SU-DHL-6 (cell line): ENCODE data around the gene ZNF518A.

Experiments used
- H2AFZ ChIP-seq: fragments of 200-600 bp; sonication (generic); 2 replicates; pipeline ENCODE4 v1.6.1; 2014; ENCODE audit warnings: low read depth, mild to moderate bottlenecking, moderate library complexity, mixed read lengths, antibody characterized with exemption, low read length; ENCODE audit not compliant: severe bottlenecking
- H3F3A ChIP-seq: fragments of 200-600 bp; shearing (Covaris generic); 2 replicates; pipeline ENCODE4 v1.6.0; 2016; ENCODE audit warnings: antibody characterized with exemption, mild to moderate bottlenecking; ENCODE audit not compliant: insufficient read depth
- H3K27ac ChIP-seq: fragments of 200-600 bp; sonication (generic); 2 replicates; pipeline ENCODE4 v1.5.1; 2016; ENCODE audit warnings: low read depth, mild to moderate bottlenecking, low read length, moderate library complexity, mixed read lengths
- H3K27me3 ChIP-seq: fragments of 200-600 bp; sonication (generic), shearing (Covaris generic); 2 replicates; pipeline ENCODE4 v1.6.0; 2014; ENCODE audit warnings: mild to moderate bottlenecking, low read length
- H3K36me3 ChIP-seq: fragments of 200-600 bp; sonication (generic); 2 replicates; pipeline ENCODE4 v1.6.1; 2014; ENCODE audit warnings: mild to moderate bottlenecking, low read length, mixed read lengths
- H3K4me2 ChIP-seq: fragments of 300-600, 200-600 bp; shearing (Covaris generic), sonication (generic); 2 replicates; pipeline ENCODE4 v1.6.0; 2014; ENCODE audit warnings: low read length, low read depth, mild to moderate bottlenecking; ENCODE audit not compliant: poor library complexity, severe bottlenecking
- H3K4me3 ChIP-seq: fragments of 200-600 bp; sonication (generic); 2 replicates; pipeline ENCODE4 v1.5.1; 2014; ENCODE audit warnings: antibody characterized with exemption, low read length, mild to moderate bottlenecking, mixed read lengths; ENCODE audit not compliant: insufficient read depth, poor library complexity, severe bottlenecking
- H3K79me2 ChIP-seq: fragments of 200-600 bp; sonication (generic); 2 replicates; pipeline ENCODE4 v1.6.1; 2014; ENCODE audit warnings: mild to moderate bottlenecking, low read length, moderate library complexity; ENCODE audit not compliant: insufficient read depth
- H3K9ac ChIP-seq: fragments of 200-600 bp; sonication (generic); 2 replicates; pipeline ENCODE4 v1.7.0; 2014; ENCODE audit warnings: mild to moderate bottlenecking, low read length
- H3K9me2 ChIP-seq: fragments of 200-600 bp; sonication (generic); replicated peaks from 2 replicates; pipeline ENCODE4 v1.6.1; 2014; ENCODE audit warnings: low read length; ENCODE audit not compliant: insufficient read depth
- H3K9me3 ChIP-seq: fragments of 200-600 bp; sonication (generic); 2 replicates; pipeline ENCODE4 v1.6.1; 2014; ENCODE audit warnings: low read length, mixed read lengths; ENCODE audit not compliant: insufficient read depth
- H4K20me1 ChIP-seq: fragments of 200-600 bp; sonication (generic); 2 replicates; pipeline ENCODE4 v1.6.1; 2014; ENCODE audit warnings: low read depth, mild to moderate bottlenecking, antibody characterized with exemption, low read length, moderate library complexity, mixed read lengths
- EZH2phosphoT487 ChIP-seq: fragments of 200-600 bp; sonication (generic), shearing (Covaris generic); conservative IDR thresholded peaks from 2 replicates; pipeline ENCODE4 v1.6.1; 2018; ENCODE audit warnings: mild to moderate bottlenecking, antibody characterized with exemption, low read length, moderate library complexity, mixed read lengths
- TF ChIP-seq, protein P1 (sequence below): fragments of 200-600 bp; sonication (generic); IDR thresholded peaks from one replicate; pipeline ENCODE4 v1.5.1; 2017; ENCODE audit warnings: antibody characterized with exemption, mild to moderate bottlenecking, low read length, moderate library complexity; ENCODE audit not compliant: insufficient read depth, poor library complexity, severe bottlenecking

Gene ZNF518A

DNA sequence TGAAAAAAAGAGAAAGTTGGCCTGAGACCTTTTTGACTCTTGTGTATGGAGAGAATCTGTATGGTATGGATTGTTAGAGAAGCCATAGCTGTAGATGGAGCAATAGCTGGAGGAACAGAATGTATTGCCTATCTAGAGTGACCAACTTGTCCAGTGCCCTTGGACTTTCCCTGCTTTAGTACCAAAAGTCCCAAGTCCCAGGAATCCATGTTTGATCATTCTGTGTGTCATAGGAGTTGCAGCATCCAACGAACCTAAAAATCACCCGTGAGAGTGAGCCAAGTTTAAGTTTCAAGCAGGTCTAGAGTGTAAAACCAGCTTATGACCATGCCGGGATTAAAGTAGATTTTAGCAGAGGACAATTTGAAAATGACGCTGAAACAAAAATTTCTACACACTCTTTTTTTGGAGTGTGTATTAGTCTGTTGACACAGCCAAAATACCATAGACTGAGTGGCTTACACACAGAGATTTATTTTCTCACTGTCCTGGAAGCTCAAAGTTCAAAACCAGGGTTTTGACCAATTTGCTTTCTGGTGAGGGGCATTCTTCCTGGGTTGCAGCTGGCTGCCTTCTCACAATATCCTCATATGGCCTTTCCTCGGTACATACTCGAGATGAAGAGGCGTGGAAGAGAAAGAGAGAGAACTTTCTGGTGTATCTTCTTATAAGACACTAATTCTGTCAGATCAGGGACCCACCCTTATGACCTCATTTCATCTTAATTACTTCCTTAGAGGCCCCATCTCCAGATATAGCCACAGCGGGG lies 36.9 kb upstream of the ZNF518A start:
- H3K9me3 ChIP-seq: no peaks in the 10 kb centered on the region; the same call in 1 of the 2 replicates
- H4K20me1 ChIP-seq: no peaks in the 10 kb centered on the region
- H3K27me3 ChIP-seq: no peaks in the 10 kb centered on the region
- TF ChIP-seq EZH2phosphoT487: no peak
- TF ChIP-seq, protein P1, sequence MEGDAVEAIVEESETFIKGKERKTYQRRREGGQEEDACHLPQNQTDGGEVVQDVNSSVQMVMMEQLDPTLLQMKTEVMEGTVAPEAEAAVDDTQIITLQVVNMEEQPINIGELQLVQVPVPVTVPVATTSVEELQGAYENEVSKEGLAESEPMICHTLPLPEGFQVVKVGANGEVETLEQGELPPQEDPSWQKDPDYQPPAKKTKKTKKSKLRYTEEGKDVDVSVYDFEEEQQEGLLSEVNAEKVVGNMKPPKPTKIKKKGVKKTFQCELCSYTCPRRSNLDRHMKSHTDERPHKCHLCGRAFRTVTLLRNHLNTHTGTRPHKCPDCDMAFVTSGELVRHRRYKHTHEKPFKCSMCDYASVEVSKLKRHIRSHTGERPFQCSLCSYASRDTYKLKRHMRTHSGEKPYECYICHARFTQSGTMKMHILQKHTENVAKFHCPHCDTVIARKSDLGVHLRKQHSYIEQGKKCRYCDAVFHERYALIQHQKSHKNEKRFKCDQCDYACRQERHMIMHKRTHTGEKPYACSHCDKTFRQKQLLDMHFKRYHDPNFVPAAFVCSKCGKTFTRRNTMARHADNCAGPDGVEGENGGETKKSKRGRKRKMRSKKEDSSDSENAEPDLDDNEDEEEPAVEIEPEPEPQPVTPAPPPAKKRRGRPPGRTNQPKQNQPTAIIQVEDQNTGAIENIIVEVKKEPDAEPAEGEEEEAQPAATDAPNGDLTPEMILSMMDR: no peak
- no peaks in the 10 kb centered on the region; the same call in 1 of the 2 replicates for H3K36me3 ChIP-seq
- no peak overlapping the region for H3K9ac ChIP-seq
- H2AFZ ChIP-seq: peak overlapping the region; percentile 9
- peaks cover 19% of the 10 kb centered on the region; the same call in 1 of the 2 replicates for H3F3A ChIP-seq
- no peaks in the 10 kb centered on the region for H3K79me2 ChIP-seq
- no peak overlapping the region for H3K4me2 ChIP-seq
- no peak overlapping the region for H3K27ac ChIP-seq
- no peak overlapping the region for H3K4me3 ChIP-seq
- H3K9me2 ChIP-seq: no peaks in the 10 kb centered on the region

DNA sequence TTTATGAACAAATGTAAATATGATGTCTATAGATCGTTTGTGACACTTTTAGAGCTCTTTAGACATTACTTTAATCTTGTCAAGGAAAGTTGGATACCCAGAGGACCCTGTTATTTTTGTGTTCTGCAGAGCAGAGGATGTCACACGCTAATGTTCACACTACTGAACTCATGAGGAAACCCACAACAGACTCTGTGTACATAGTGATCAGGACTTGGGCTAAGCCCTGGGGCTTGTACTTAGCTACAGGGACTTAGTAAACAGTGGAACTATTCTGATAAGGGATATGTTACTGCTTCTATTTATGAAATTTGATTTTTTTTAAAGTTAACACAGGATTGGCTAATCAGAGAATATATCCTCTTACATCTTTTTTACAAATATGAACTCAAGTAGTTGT lies 36.1 kb upstream of the ZNF518A start:
- H3K79me2 ChIP-seq: no peaks in the 10 kb centered on the region

DNA sequence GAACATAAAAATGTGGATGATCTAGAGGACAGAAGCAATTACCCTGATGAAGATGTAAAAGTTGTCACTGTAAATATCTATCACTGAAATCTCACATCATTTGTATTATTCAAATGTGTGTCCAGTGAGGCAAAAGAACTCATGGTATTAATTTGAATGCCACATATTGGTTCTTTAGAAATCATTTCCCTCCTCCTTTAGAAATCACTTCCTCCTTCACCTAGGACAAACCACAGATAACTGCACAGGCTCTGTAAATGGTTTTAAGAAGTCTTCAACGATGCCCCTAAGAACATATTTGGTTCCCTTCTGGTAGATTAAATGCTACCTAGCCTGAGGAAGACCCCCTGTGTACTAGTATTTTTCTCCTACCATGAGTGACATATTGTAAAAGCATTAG lies 33.1 kb upstream of the ZNF518A start:
- Histone ChIP-seq H3F3A (no peaks in the 10 kb centered on the region), H3K36me3 (no peaks in the 10 kb centered on the region), H3K9me2 (no peaks in the 10 kb centered on the region), H2AFZ (no peak overlapping the region), H3K27me3 (no peaks in the 10 kb centered on the region), H3K4me3 (no peak overlapping the region), H4K20me1 (no peaks in the 10 kb centered on the region), H3K9ac (no peak overlapping the region), H3K79me2 (no peaks in the 10 kb centered on the region), H3K9me3 (no peaks in the 10 kb centered on the region), H3K27ac (no peak overlapping the region), H3K4me2 (no peak overlapping the region)
- TF ChIP-seq, protein P1: no peak
- no peak for TF ChIP-seq EZH2phosphoT487

More for the DNA sequence above, 36.1 kb upstream of the ZNF518A start:
- no peak for TF ChIP-seq EZH2phosphoT487
- TF ChIP-seq, protein P1: no peak
- no peak overlapping the region for H3K4me2 ChIP-seq
- no peaks in the 10 kb centered on the region for H4K20me1 ChIP-seq
- no peaks in the 10 kb centered on the region for H3K9me2 ChIP-seq
- H3K9me3 ChIP-seq: no peaks in the 10 kb centered on the region; the same call in 1 of the 2 replicates
- H2AFZ ChIP-seq: peak overlapping the region; percentile 9
- H3K36me3 ChIP-seq: no peaks in the 10 kb centered on the region; the same call in 1 of the 2 replicates
- peaks cover 18% of the 10 kb centered on the region; the same call in 1 of the 2 replicates for H3F3A ChIP-seq
- no peak overlapping the region for H3K27ac ChIP-seq
- H3K4me3 ChIP-seq: no peak overlapping the region
- H3K27me3 ChIP-seq: no peaks in the 10 kb centered on the region
- H3K9ac ChIP-seq: no peak overlapping the region
